Muscle of back (tissue), 13 donors: ENCODE measurements around the gene CLCN1. TPM values are rescaled to one million over a fixed set of nuclear protein-coding genes. Genes with fewer than 3 reads are reported as not detected.
"Not testable (repeated sequence)": the region's sequence is repeated elsewhere in the genome, so short reads cannot be mapped to it uniquely, and the experiment has no call there.

Source experiments
- DNase-seq, 3 donors: peaks; one replicate each; pipeline versions ENCODE4 v3.0.0 to v3.0.0-alpha.2; 2013
- long read RNA-seq, 9 donors: transcript quantifications; one replicate each; lab custom pipeline, GENCODE V29; 2026
- polyA plus RNA-seq, 10 donors: library from polyadenylated mRNA; unstranded; fragments of 120-200 nt; gene quantifications; one replicate each; pipeline ENCODE4 v1.2.1, GENCODE V29; 2013; ENCODE audit not compliant: insufficient read length in 10 of 10

The CLCN1 gene
- polyA plus RNA-seq = 1 to 10 TPM in 6 of 10 donors, under 1 TPM in 4; 0.30 to 5.1 (median 1.3) TPM
- long read RNA-seq, donor 1 = 0 reads
- long read RNA-seq, donor 2 = 0 reads
- long read RNA-seq, donor 3 = 0 reads
- long read RNA-seq, donor 4 = 0 reads
- long read RNA-seq, donor 5 = 0 reads
- long read RNA-seq, donor 6 = 0 reads
- long read RNA-seq, donor 7 = 0 reads
- long read RNA-seq, donor 8 = 0 reads
- long read RNA-seq, donor 9 = 0 reads

GRCh38 chr7:143315776-143316175, at the start of gene CLCN1:
CLCN1 (plus strand) TSS chr7:143316111; CDS start chr7:143316213, 102 bp downstream.
- DNase-seq = peak in 1 of 3 donors; percentile 17

GRCh38 chr7:143269251-143269650, 46.7 kb upstream of the CLCN1 start:
- no peak for DNase-seq

- DNase-seq = no peak
Measured at GRCh38 chr7:143271240-143271639, 44.7 kb upstream of the CLCN1 start.

- no peak for DNase-seq
Measured at GRCh38 chr7:143272871-143273270, 43.0 kb upstream of the CLCN1 start.

- DNase-seq = peak; percentile 73 to 92 (median 84)
Measured at GRCh38 chr7:143279186-143280098, 36.5 kb upstream of the CLCN1 start.

GRCh38 chr7:143280160-143280559, 35.8 kb upstream of the CLCN1 start:
- DNase-seq = no peak

- no peak for DNase-seq
Measured at GRCh38 chr7:143280566-143280965, 35.3 kb upstream of the CLCN1 start.

- DNase-seq = no peak
Measured at GRCh38 chr7:143281529-143281928, 34.4 kb upstream of the CLCN1 start.

- DNase-seq = no peak
Measured at GRCh38 chr7:143282124-143282523, 33.8 kb upstream of the CLCN1 start.

- DNase-seq = no peak
Measured at GRCh38 chr7:143283381-143283780, 32.5 kb upstream of the CLCN1 start.

GRCh38 chr7:143284591-143285469, 31.1 kb upstream of the CLCN1 start, which contains the start of gene TMEM139:
TMEM139 (plus strand) TSS chr7:143284958; CDS start chr7:143285958, 1,000 bp downstream.
- DNase-seq = no peak

GRCh38 chr7:143285470-143285778, 30.5 kb upstream of the CLCN1 start:
- no peak for DNase-seq

- no peak for DNase-seq
Measured at GRCh38 chr7:143285806-143286521, 29.9 kb upstream of the CLCN1 start.

GRCh38 chr7:143286522-143286890, 29.4 kb upstream of the CLCN1 start:
- DNase-seq = no peak

- no peak for DNase-seq
Measured at GRCh38 chr7:143287339-143287934, 28.5 kb upstream of the CLCN1 start.

GRCh38 chr7:143287935-143288826, 27.7 kb upstream of the CLCN1 start, which contains the start of gene CASP2:
CASP2 (plus strand) TSS chr7:143288351; CDS start chr7:143288456, 105 bp downstream.
- peak; percentile 98 to 99 (median 99) for DNase-seq

- DNase-seq = no peak
Measured at GRCh38 chr7:143288836-143289235, 27.1 kb upstream of the CLCN1 start.

- peak in 1 of 3 donors; percentile 32 for DNase-seq
Measured at GRCh38 chr7:143289421-143289820, 26.5 kb upstream of the CLCN1 start.

GRCh38 chr7:143289888-143290287, 26.0 kb upstream of the CLCN1 start:
- not testable (repeated sequence) for DNase-seq

- no peak for DNase-seq
Measured at GRCh38 chr7:143290293-143290692, 25.6 kb upstream of the CLCN1 start.
